Measurements from ENCODE around the gene AP2B1. TPM values are rescaled to one million over a fixed set of nuclear protein-coding genes. Genes with fewer than 3 reads are reported as not detected.

AP2B1 gene
- total RNA-seq, 1 donor from 2014 or later = 129 TPM

DNA sequence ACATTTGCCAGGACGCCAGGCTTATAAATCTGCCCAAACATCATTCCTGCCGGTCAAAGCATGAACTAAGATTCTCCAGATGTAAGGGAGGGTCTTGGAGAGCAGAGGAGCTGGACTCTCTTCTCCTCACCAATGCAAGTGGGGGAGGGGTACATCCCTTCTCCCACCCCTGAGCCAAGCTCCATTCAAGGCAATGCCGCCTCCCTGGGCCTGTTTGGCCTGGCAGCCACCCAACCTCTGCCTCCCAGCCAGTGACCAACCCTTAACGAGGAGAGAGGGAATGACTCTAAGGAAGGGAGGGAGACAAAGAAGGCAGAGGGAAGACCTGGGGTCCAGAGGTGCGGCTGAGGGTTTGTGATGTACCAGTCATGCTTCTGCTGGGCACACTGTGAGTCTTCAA lies 187.4 kb downstream of the AP2B1 start:
- Mint-ChIP-seq H3K27ac (no peak overlapping the region), H3K4me3 (no peak overlapping the region), H3K4me1 (no peaks in the 10 kb centered on the region), H3K36me3 (ENCODE audit: low read depth) (no peaks in the 10 kb centered on the region), H3K9me3 (no peaks in the 10 kb centered on the region), H3K27me3 (peaks cover 20% of the 10 kb centered on the region)
- POLR2A ChIA-PET = no interaction called here
- CTCF ChIA-PET = interaction anchor here (0.9 kb wide), 1 partner anchor 10 kb away, joined by 4 read pairs; no protein-coding TSS in a partner anchor
- no peak for DNase-seq
- intact Hi-C loops (cut with micrococcal nuclease) = no loop called here
- TF ChIP-seq, protein P1, sequence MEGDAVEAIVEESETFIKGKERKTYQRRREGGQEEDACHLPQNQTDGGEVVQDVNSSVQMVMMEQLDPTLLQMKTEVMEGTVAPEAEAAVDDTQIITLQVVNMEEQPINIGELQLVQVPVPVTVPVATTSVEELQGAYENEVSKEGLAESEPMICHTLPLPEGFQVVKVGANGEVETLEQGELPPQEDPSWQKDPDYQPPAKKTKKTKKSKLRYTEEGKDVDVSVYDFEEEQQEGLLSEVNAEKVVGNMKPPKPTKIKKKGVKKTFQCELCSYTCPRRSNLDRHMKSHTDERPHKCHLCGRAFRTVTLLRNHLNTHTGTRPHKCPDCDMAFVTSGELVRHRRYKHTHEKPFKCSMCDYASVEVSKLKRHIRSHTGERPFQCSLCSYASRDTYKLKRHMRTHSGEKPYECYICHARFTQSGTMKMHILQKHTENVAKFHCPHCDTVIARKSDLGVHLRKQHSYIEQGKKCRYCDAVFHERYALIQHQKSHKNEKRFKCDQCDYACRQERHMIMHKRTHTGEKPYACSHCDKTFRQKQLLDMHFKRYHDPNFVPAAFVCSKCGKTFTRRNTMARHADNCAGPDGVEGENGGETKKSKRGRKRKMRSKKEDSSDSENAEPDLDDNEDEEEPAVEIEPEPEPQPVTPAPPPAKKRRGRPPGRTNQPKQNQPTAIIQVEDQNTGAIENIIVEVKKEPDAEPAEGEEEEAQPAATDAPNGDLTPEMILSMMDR (IDR thresholded peaks at IDR 0.05) = no peak
- ATAC-seq (ENCODE audit: low read depth) = no peak

DNA sequence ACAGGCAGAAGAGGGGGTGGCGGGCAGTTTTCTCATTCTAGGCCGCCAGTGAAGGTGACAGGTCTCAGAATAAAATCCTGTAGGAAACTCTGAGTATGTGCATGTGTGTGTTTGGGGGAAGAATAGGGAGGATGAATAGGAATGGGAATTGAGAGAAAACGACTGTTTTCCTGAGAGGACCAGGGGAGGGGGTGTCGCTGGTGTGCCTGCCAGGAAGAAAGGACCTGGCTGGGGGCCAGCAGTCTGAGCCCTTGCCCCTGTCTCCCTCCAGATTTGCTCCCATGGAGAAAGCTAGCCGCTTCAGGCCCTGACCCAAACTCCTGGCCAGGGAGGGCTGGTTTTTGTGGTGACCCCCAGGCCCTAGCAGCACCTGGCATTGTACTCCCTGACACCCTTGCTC lies 187.9 kb downstream of the AP2B1 start:
- POLR2A ChIA-PET = no interaction called here
- TF ChIP-seq, protein P1 (IDR thresholded peaks at IDR 0.05) = no peak
- ATAC-seq (ENCODE audit: low read depth) (no peak), DNase-seq (no peak)
- CTCF ChIA-PET = interaction anchor here (1.1 kb wide), 1 partner anchor 11 kb away, joined by 6 read pairs; no protein-coding TSS in a partner anchor
- Mint-ChIP-seq H3K4me3 (no peak overlapping the region), H3K27me3 (peaks cover 20% of the 10 kb centered on the region), H3K4me1 (no peaks in the 10 kb centered on the region), H3K27ac (no peak overlapping the region), H3K9me3 (no peaks in the 10 kb centered on the region), H3K36me3 (ENCODE audit: low read depth) (no peaks in the 10 kb centered on the region)
- intact Hi-C loops (cut with micrococcal nuclease) = no loop called here

- ChIA-PET POLR2A (no interaction called here), CTCF (interaction anchor here (1.1 kb wide), 1 partner anchor 12 kb away, joined by 6 read pairs; no protein-coding TSS in a partner anchor)
- Mint-ChIP-seq H3K27me3 (peaks cover 20% of the 10 kb centered on the region), H3K4me3 (no peak overlapping the region), H3K36me3 (ENCODE audit: low read depth) (no peaks in the 10 kb centered on the region), H3K9me3 (no peaks in the 10 kb centered on the region), H3K4me1 (no peaks in the 10 kb centered on the region), H3K27ac (no peak overlapping the region)
- ATAC-seq (ENCODE audit: low read depth) = no peak
- intact Hi-C loops (cut with micrococcal nuclease) = no loop called here
- DNase-seq = no peak
- TF ChIP-seq, protein P1 (IDR thresholded peaks at IDR 0.05) = no peak
Observed at GRCh38 chr17:35775583-35775982, 188.5 kb downstream of the AP2B1 start.

Other genes starting within 250 kb of the AP2B1 start
- gene SLFN11, start 213.7 kb upstream of the AP2B1 start, total RNA-seq = 19.2 and 22.4 TPM in 2 replicates
- gene SLFN12, start 154.8 kb upstream of the AP2B1 start, total RNA-seq = 8.7 and 9.0 TPM in 2 replicates
- gene SLFN13, start 138.6 kb upstream of the AP2B1 start, total RNA-seq = 14.8 and 15.3 TPM in 2 replicates
- 2.0 and 2.4 TPM in 2 replicates for gene SLFN12L, start 49.6 kb upstream of the AP2B1 start, total RNA-seq
- not detected in 2 replicates for gene SLFN14, start 26.5 kb upstream of the AP2B1 start, total RNA-seq
- 4.1 and 4.8 TPM in 2 replicates for gene PEX12, start 8.8 kb upstream of the AP2B1 start, total RNA-seq
- gene RASL10B, start 144.3 kb downstream of the AP2B1 start, total RNA-seq = 0.31 and 0.32 TPM in 2 replicates
- gene GAS2L2, start 165.9 kb downstream of the AP2B1 start, total RNA-seq = not detected in 2 replicates
- gene C17orf50, start 173.6 kb downstream of the AP2B1 start, total RNA-seq = not detected in 2 replicates
- 0.59 TPM in 1 of 2 replicates, not detected in the other for gene MMP28, start 208.3 kb downstream of the AP2B1 start, total RNA-seq
- 224 and 243 TPM in 2 replicates for gene TAF15, start 222.2 kb downstream of the AP2B1 start, total RNA-seq

Measured in activated B cell treated with CpG ODN at 0.5 μM for 24 hours (primary cell).